ENCODE results near the gene SUCLA2. TPM values are rescaled to one million over a fixed set of nuclear protein-coding genes. Genes with fewer than 3 reads are reported as not detected.
"Not testable (repeated sequence)": the region's sequence is repeated elsewhere in the genome, so short reads cannot be mapped to it uniquely, and the experiment has no call there.

Gene SUCLA2
- total RNA-seq, 6 experiments from 2014 or later: 37.7 to 47.0 (median 42.4) TPM

GRCh38 chr13:48006396-48006795 is 5.3 kb upstream of the SUCLA2 start:
- Mint-ChIP-seq H3K27ac (no peak overlapping the region), H3K4me3 (no peak overlapping the region), H3K27me3 (ENCODE audit: insufficient read depth) (peaks cover 1% of the 10 kb centered on the region), H3K4me1 (ENCODE audit: low read depth) (peaks cover 31% of the 10 kb centered on the region), H3K9me3 (no peaks in the 10 kb centered on the region), H3K36me3 (ENCODE audit: low read depth) (no peaks in the 10 kb centered on the region)
- DNase-seq: no peak
- no peak for TF ChIP-seq CTCF (IDR thresholded peaks at IDR 0.05)

- no peak for TF ChIP-seq CTCF (IDR thresholded peaks at IDR 0.05)
- H3K27ac Mint-ChIP-seq: no peak overlapping the region
- no peak overlapping the region for H3K4me3 Mint-ChIP-seq
- no peak for DNase-seq
- H3K9me3 Mint-ChIP-seq: no peaks in the 10 kb centered on the region
- no peaks in the 10 kb centered on the region; the same call in 1 of the 2 replicates for H3K36me3 Mint-ChIP-seq (ENCODE audit: low read depth)
- H3K27me3 Mint-ChIP-seq (ENCODE audit: insufficient read depth): peaks cover 2% of the 10 kb centered on the region
- peaks cover 37% of the 10 kb centered on the region for H3K4me1 Mint-ChIP-seq (ENCODE audit: low read depth)
Observed at GRCh38 chr13:48004201-48004600, 3.1 kb upstream of the SUCLA2 start.

- H3K36me3 Mint-ChIP-seq (ENCODE audit: low read depth): not testable (repeated sequence)
- H3K27ac Mint-ChIP-seq: peak overlapping the region; percentile 93
Observed at GRCh38 chr13:48001999-48002398, 926 bp upstream of the SUCLA2 start.

GRCh38 chr13:48000559-48001113 is 437 bp downstream of the SUCLA2 start:
- peaks cover 3% of the 10 kb centered on the region for H3K27me3 Mint-ChIP-seq (ENCODE audit: insufficient read depth)
- H3K4me1 Mint-ChIP-seq (ENCODE audit: low read depth): peaks cover 32% of the 10 kb centered on the region
- H3K9me3 Mint-ChIP-seq: no peaks in the 10 kb centered on the region
- H3K4me3 Mint-ChIP-seq: peak overlapping the region; percentile 98
- H3K36me3 Mint-ChIP-seq (ENCODE audit: low read depth): no peaks in the 10 kb centered on the region; the same call in 1 of the 2 replicates
- no peak for TF ChIP-seq CTCF (IDR thresholded peaks at IDR 0.05)
- no peak for DNase-seq
- peak overlapping the region; percentile 93 for H3K27ac Mint-ChIP-seq

More at GRCh38 chr13:48001999-48002398, 926 bp upstream of the SUCLA2 start:
- Mint-ChIP-seq H3K4me3 (peak overlapping the region; percentile 98), H3K4me1 (ENCODE audit: low read depth) (peaks cover 32% of the 10 kb centered on the region)
- not testable (repeated sequence) for DNase-seq; H3K9me3 Mint-ChIP-seq; H3K27me3 Mint-ChIP-seq (ENCODE audit: insufficient read depth)

GRCh38 chr13:47999973-48000372 is 1.1 kb downstream of the SUCLA2 start:
- Mint-ChIP-seq H3K36me3 (ENCODE audit: low read depth) (no peaks in the 10 kb centered on the region; the same call in 1 of the 2 replicates), H3K27me3 (ENCODE audit: insufficient read depth) (peaks cover 3% of the 10 kb centered on the region), H3K4me1 (ENCODE audit: low read depth) (peaks cover 32% of the 10 kb centered on the region), H3K27ac (peak overlapping the region; percentile 93; the same call in 1 of the 2 replicates), H3K4me3 (peak overlapping the region; percentile 98), H3K9me3 (no peaks in the 10 kb centered on the region)
- no peak for DNase-seq
- no peak for TF ChIP-seq CTCF (IDR thresholded peaks at IDR 0.05)

GRCh38 chr13:47997384-47997783 is 3.7 kb downstream of the SUCLA2 start:
- DNase-seq: no peak
- no peaks in the 10 kb centered on the region for H3K9me3 Mint-ChIP-seq
- peaks cover 14% of the 10 kb centered on the region for H3K36me3 Mint-ChIP-seq (ENCODE audit: low read depth)
- peaks cover 3% of the 10 kb centered on the region for H3K27me3 Mint-ChIP-seq (ENCODE audit: insufficient read depth)
- H3K27ac Mint-ChIP-seq: no peak overlapping the region; the same call in 1 of the 2 replicates
- H3K4me3 Mint-ChIP-seq: no peak overlapping the region
- H3K4me1 Mint-ChIP-seq (ENCODE audit: low read depth): peaks cover 29% of the 10 kb centered on the region
- TF ChIP-seq CTCF (IDR thresholded peaks at IDR 0.05): no peak

Data from HFFc6 (cell line).